Right renal cortex interstitium (tissue), 3 donors: ENCODE results near the gene APOA5. TPM values are rescaled to one million over a fixed set of nuclear protein-coding genes. Genes with fewer than 3 reads are reported as not detected.

ENCODE experiments used
- DNase-seq, 3 donors: peaks; one replicate each; pipeline ENCODE4 v3.0.0-alpha.2; 2013; ENCODE audit warnings: low read depth in 3 of 3, low spot score in 2 of 3
- polyA plus RNA-seq, 3 donors: library from polyadenylated mRNA; unstranded; fragments of 120-200 nt; gene quantifications; one replicate each; pipeline ENCODE4 v1.2.1, GENCODE V29; 2013; ENCODE audit not compliant: insufficient read length in 3 of 3

The APOA5 gene
- polyA plus RNA-seq, 3 donors = not detected

DNA sequence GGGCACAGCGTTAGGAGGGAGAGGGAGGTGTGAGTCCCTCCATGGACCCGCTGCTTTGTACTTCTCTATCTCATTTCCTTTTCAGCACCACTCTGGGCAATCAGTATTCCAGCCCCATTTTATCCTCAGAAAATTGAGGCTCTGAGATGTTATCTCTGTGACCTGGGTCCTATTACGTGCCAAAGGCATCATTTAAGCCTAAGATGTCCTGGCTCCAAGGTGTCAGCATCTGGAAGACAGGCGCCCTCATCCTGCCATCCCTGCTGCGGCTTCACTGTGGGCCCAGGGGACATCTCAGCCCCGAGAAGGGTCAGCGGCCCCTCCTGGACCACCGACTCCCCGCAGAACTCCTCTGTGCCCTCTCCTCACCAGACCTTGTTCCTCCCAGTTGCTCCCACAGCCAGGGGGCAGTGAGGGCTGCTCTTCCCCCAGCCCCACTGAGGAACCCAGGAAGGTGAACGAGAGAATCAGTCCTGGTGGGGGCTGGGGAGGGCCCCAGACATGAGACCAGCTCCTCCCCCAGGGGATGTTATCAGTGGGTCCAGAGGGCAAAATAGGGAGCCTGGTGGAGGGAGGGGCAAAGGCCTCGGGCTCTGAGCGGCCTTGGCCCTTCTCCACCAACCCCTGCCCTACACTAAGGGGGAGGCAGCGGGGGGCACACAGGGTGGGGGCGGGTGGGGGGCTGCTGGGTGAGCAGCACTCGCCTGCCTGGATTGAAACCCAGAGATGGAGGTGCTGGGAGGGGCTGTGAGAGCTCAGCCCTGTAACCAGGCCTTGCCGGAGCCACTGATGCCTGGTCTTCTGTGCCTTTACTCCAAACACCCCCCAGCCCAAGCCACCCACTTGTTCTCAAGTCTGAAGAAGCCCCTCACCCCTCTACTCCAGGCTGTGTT is 37.2 kb upstream of the APOA5 start:
- no peak for DNase-seq

DNA sequence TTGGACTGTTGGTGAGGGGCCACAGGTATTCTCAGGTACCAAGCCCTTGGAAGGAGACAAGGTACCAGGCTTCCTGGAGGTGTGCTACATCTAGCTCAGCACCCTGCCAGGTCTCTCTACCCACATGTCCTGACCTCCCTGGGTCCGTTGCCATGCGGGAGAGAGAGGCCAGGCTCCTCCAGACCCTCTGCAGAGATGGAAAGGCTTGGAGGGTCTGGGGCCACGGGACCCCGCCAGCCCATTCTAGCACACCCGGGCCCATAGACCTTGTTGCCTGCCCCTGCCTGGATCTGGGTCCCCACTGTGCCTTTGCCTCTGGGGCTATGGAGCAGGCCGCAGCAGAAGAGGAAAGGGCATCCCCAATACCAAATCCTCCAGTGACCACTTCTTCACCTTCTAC is 35.8 kb upstream of the APOA5 start:
- no peak for DNase-seq

DNA sequence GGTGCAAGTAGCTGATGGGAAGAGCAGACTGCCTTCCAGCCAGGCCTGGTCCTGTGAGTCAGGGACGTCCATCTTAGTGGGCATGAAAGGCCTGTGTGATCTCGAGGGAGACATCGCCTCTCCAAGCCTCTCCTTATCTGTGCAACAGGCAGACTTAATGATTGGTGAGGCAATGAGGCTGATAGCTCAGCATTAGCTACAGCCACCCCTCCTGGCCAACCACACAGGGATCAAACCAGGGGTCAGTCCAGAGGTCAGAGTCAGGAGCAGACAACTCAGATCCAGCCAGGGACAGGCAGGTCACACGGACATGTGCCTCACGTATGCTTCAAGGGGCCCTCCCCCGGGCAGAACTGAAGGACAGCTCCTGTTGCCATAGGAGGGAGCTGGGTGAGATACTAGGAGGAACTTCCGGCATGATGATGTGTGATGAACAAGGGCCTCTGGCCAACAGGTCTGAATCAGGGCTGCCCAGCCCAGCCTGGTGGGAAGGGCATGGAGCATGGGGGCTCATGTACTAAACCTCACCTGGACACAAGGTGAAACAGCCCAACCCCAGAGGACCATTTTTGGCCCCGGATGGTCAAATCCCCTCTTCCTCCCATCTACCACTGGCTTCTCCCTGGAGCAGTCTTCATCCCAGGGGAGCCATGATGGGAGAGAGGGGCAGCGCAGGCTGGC is 35.2 kb upstream of the APOA5 start:
- DNase-seq = no peak

DNA sequence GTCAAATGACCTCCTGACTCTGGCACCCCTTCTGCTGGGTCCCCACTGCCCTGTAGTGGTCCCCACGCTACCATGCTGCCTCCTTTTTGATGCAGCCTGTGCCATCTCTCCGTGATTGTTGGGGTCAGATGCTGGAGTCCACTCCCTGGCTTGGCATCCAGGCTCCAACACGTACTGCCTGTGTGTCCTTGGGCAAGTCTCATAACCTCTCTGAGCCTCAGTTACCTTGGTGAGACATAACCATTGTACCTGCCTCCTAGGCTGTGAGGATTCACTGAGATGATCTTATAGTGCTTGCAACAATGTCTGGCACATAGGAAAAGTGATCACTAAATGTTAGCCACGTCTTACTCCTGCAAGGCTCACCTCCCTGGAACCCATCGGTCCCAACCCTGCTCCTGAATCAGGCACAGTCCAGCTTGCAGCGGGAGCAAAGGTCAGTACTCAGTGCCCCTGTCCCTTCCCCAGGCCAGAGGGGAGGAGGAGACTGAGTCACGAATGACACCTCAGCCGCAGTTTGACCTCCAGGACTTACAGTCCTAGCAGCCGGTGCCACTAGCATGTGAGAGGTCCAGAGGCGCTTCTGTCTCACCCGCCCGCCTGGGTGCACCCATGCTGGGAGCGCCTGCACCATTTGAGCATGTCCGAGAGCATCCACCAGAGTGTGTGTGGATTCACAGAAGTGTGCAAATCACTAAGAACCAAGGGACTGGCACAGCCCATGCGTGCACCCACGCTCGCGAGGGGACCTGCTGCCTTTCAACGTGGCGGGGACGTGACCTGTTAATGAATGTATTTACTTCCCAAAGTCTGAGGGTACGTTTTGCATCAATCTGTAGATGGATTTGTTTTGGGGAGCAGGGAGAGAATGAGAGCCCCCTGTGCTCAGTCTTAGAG is 34.4 kb upstream of the APOA5 start:
- no peak for DNase-seq

DNA sequence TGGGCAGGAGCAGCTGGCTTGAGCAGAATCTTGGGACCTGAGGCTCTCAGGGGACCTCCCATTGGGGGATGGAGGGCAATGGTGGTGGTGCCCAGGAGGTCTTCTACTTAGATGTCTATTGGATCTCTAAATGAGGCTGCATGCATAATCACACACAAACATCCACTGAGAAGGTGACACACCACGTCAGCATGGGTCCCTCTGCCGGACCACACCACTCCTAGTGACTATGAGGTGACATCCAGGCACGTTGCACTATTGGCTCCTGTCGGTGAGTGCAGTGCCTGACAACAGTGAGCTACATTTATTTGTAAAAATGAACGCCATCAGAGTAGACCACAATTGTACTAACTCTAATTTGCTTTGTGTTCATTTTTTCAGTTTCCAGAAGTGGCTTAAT is 33.8 kb upstream of the APOA5 start:
- no peak for DNase-seq

DNA sequence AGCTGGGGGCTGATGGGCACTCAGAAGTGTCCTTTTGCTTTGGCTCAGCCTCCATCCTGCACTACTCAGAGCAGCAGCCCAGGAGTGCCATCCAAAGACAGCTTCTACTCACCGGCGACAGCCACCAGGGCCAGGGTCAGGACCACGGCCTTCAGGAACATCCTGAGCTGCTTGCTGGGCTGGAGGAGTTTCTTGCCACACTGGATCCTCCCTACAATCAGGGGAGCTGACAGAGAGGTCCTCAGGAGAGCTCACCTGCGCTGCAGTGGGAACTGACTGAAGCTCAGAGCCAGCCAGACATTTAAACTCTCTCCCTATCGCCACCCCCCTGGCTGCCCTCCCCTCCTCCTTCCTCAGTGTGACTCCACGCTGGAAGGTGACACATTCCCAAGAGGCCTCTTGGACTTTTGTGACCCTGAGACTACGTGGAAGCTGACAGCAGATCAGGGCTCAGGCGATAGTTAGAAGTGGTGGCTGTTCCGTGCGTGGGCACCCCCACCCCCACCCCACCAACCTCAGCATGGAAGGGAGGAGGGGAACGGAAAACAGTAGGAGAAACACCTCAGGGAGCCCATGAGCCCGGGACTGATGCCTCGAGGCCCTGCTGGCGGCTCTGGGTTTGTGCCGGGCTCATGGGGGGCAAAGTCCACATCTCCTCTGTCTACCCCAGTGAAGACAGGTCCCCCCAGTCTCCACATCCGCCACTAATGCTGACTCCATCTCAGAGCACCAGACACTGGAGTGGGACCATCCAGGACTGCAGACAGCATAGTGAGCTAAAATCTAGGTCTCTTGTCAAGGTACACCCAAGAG is 31.6 kb upstream of the APOA5 start, which contains the start of gene APOA4:
TSS of gene APOA4 (minus strand) at position 274 of the 813 bp plus-strand sequence. CDS start at position 161, 113 bp downstream.
- DNase-seq = no peak

DNA sequence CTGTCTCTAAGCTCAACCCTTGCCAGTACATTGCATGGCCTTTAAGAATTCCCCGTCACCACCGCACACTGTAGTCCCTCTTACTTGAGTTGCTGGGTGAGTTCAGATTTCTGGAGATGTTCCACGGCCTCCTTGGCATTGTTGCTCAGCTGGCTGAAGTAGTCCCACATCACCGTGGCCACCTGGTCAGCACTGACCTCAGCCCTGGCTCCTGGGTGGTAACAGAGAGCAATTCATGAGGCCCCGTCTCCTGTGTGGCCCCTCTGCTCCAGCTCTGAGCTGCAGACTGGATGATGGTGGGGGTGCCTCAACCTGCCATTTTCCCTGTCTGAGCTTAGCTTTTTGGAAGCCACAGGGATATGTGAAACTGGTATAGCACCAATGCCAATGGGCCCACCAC is 30.9 kb upstream of the APOA5 start:
- DNase-seq = no peak

DNA sequence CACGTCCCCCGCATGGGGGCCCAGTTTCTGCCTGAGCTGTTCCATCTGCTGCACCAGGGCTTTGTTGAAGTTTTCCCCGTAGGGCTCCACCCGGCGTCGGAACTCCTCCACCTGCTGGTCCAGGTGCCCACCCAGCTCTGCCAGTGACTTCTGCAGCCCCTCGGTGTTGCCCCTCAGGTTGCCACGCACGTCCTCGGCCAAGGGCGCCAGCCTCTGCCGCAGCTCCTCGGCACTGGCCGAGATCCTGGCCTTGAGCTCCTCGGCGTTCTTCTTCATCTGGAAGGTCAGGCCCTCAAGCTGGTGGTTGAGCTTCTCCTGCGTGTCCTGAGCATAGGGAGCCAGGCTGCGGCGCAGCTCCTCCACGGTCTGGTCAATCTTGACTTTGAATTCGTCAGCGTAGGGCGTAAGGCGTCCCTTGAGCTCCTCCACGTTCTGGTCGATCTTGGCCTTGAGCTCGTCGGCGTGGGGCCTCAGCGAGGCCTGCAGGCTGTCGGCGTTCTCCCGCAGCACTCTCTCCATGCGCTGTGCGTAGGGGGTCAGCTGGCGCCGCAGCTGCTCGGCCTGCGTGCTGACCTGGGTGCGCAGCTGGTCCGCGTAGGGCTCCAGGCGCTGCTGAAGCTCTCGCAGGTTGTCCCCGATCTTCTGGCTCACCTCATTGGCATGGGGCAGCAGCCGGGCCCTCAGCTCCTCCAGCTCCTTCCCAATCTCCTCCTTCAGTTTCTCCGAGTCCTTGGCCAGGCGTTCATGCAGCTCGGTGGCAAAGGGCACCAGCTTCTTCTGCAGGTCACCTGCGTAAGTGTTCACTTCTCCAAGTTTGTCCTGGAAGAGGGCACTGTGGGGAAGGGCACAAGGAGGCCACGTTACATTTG is 29.6 kb upstream of the APOA5 start:
- no peak for DNase-seq

DNA sequence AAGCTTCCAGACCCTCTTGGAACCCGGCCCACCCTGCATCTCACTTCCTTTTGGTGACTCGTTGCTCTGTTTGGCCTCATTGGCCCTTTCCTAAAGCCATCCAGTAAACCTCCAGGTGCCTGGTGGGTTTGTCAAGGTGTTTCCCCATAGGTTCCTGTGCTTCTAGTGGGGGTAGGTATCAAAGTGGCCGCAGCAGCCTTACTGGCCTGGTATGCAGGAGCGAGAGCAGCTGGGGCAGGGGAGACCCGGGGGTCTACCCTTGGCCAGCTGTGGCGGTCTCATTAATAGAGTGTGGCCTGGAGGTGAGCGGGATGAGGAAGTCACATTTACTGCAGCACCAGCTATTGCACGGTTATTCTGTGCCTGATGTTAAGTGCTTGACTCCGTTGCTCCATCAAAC is 27.4 kb upstream of the APOA5 start:
- no peak for DNase-seq

DNA sequence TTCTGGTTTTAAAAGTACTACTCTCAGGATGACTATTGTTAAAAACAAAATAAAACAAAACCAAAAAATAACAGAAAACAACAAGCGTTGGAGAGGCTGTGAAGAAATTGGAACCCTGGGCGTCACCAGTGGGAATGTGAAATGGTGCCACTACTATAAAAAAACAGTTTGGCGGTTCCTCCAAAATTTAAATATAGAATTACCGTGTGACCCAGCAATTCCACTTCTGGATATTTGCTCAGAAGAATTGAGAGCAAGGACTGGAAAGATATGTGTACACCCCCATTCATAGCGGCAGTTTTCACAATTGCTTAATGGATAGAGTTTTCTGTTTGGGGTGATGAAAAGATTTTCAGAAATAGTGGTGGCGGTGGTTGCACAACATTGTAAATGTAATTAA is 22.8 kb upstream of the APOA5 start:
- no peak for DNase-seq

DNA sequence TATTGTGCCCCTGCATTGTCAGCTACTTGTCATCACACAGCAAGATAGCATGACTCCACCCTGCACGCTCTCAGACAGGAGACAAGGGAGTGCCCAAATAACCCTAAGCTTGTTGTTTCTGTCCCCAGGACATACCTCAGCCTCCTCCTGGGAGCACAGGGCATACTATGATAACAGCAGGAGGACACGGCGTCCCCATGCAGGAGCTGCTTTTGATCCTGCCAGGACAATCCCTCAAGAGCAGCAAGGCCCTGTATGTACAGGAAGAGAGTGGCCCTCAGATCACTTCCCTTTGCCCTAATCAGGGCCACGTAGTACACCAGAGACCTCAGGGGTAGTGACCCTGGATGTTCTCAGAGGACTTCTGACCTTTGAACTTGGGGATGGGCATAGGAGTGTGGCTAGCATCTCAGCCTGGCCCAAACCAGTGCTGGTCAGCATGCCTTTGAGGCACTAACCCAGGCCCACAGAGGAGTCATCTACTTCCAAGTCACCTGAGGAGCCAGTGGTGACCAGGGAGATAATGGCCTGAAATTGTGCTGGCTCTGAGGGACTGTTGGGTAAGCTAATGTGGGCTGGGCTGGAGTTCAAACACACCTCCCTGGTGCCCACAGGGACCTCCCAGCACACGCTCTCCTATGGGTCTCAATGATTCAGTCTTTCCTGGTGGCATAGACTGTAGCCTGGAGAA is 22.2 kb upstream of the APOA5 start:
- no peak for DNase-seq

DNA sequence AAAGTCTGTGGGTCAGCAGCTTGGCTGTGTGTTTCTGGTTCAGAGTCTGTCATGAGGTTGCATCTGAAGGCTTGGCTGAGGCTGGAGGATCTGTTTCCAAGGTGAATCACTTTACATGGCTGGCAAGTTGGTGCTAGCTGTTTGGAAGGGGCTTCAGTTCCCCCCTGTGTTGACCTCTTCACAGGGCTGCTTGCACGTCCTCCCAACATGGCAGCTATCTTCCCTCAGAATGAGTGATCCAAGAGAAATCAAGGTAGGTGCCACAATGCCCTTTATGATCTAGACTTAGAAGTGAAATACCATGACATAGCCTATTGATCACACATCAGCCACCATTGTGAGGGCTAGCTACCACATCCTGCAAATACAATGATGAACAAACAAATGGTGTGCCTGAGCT is 21.5 kb upstream of the APOA5 start:
- no peak for DNase-seq

DNA sequence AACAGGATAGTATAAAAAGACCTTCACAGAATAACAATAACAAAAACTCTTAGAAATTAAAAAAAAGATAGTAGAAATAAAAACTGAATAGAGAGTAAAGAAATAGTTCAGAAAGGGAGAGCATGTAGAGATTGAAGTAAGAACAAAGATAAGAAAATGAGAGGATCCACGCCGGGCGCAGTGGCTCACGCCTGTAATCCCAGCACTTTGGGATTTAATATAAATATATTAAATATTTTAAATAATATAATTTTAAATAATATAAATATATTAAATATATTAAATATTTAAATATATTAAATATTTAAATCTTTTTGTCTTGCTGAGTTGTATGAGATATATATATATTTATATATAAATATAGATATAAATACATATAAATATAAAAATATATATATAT is 20.4 kb upstream of the APOA5 start:
- DNase-seq = no peak

DNA sequence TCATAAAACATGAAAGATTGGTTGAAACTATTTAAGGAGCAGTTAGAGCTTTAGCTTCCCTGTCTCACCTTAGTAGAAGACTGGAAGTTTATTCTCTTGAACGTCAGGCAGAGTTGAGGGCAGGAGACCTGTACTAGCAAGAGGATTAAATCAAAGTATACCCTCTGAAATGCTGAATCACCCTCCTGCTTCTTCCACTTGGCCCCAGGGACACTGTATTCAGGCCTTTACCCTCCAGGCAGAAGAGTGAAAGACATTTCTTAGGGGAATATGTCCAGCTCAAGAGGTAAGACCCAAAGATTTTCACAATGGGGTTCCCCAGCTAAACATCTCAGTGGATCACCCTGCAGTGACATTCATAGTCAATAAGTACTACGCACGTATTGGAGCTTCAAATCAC is 19.5 kb upstream of the APOA5 start:
- no peak for DNase-seq

DNA sequence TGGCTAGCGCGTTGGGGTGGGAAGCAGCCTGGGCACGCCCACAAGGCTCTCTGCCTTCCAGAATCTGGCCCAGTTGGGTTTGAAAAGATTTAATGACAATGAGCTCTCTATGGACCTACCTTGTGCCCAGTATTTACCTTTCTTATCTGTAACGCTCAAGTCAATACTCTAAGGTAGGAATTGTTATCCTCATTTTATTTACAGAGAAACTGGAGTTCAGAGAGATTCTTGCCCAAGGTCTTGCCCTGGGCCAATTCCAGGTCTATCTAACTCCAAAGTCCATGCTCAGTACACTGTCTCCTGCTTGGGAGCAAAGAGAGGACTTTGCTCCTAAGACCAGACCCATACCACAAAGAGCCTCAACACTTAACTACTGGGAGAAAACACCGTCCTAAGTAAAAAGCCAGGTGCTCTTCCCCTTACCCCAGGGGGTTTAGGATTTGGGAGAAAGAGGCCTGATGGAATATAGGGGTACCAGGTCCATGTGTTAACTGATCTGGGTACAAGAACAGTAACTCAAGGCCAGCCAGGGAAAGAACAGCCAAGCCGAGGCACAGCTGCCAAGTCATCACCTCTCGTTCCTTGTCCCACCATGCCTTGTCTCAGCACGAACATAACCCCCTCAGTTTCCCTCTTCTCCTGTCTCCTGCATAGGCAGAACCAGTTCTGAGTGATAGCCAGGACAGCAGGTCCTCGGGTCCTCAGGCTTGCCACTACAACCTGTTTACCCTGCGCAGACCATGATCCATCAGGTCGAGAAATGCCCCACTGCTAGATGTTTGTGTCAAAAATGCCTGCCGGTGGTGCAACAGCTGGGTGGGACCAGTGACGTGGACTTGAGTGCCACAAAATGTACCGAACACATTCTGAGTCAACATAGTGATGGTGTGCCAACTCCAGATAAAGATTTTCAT is 16.8 kb upstream of the APOA5 start:
- DNase-seq = no peak

DNA sequence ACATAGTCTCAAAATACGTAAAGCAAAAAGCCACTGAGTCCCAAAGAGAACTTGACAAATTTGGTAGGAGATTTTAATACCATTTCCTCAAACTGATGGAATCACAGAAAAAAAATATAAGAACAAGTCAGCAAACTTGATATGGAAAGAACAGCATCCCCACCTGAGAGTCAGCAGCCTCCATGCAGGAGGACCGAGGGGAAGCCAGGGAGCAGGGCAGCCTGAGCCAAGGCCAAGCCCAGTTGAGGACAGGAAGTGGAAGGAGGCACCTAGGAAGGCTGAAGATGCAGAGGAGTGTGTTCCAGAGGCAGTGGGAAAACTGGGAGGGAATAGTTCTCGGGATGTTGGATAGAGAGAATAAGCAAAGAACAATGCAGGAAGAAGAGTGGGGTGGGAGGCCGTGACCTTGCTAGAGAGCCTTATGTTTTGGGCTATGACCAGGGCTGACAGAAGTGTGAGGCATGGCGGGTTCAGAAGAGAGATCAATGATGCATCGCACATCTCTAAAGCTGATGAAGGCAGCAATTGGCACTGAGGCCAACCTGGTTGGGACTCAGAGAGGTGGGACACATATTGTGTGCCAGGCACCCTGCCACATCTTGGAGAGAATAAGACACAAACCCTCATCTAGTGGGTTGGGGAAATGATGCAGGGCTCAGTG is 16.1 kb upstream of the APOA5 start:
- no peak for DNase-seq

DNA sequence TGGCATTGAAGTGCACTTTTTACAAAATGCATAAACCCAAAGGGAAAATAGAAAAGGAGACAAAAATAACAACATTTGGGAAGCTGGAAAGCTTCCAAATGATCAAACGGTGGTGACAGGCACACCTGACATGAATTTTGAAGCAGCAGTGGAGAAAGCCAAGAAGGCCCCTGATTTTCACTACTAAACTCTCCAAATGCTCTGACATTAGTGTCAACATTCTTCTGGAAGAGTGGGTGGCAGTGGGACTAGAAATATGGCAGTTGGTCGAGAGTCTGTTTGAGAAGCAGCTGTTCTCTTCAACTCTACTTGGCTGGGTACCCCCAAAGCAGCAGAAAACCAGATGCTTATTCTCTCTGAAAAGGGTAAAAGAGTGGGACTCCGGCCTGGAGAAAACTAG is 12.3 kb upstream of the APOA5 start:
- DNase-seq = no peak
